CD14-positive monocyte (primary cell): ENCODE measurements around the gene ZNRF1. TPM values are rescaled to one million over a fixed set of nuclear protein-coding genes. Genes with fewer than 3 reads are reported as not detected.

Experiments
- DNase-seq, 3 donors: peaks; one replicate each; pipeline ENCODE4 v3.0.0-alpha.2; 2011 to 2022
- H2AFZ ChIP-seq: 2 replicates; pipeline ENCODE4 v1.6.0; 2012; ENCODE audit warnings: mild to moderate bottlenecking, low read depth, low read length, inconsistent platforms; ENCODE audit not compliant: insufficient read depth, poor library complexity, severe bottlenecking
- H3K27ac ChIP-seq, 2 donors: 1 replicate in 1 of 2; 2 replicates in 1 of 2; pipeline ENCODE4 v1.5.1; 2012 to 2013; ENCODE audit warnings: low read length in 2 of 2, control low read depth in 1 of 2, inconsistent platforms in 1 of 2, low read depth in 1 of 2, mild to moderate bottlenecking in 1 of 2
- H3K27me3 ChIP-seq, 2 donors: one replicate each; pipeline versions ENCODE4 v1.6.0 to v1.6.1; 2011 to 2013; ENCODE audit warnings: low read length in 2 of 2; ENCODE audit not compliant: control insufficient read depth in 2 of 2, insufficient read depth in 2 of 2
- H3K36me3 ChIP-seq, 2 donors: replicated peaks in 1 of 2; 1 replicate in 1 of 2; 2 replicates in 1 of 2; pipeline versions ENCODE4 v1.5.1 to v1.6.1; 2012 to 2013; ENCODE audit warnings: low read length in 2 of 2, control low read depth in 1 of 2, inconsistent platforms in 1 of 2, mild to moderate bottlenecking in 1 of 2; ENCODE audit not compliant: insufficient read depth in 2 of 2, control insufficient read depth in 1 of 2
- H3K4me1 ChIP-seq, 2 donors: 1 replicate in 1 of 2; 2 replicates in 1 of 2; pipeline versions ENCODE4 v1.5.1 to v1.6.1; 2012 to 2013; ENCODE audit warnings: low read length in 2 of 2, control low read depth in 1 of 2, inconsistent platforms in 1 of 2, mild to moderate bottlenecking in 1 of 2, moderate library complexity in 1 of 2; ENCODE audit not compliant: insufficient read depth in 2 of 2, control insufficient read depth in 1 of 2
- H3K4me2 ChIP-seq: replicated peaks from 2 replicates; pipeline ENCODE3; 2012; ENCODE audit warnings: low read length, moderate library complexity, mild to moderate bottlenecking; ENCODE audit not compliant: poor library complexity, severe bottlenecking; ENCODE audit errors: extremely low read depth
- H3K4me3 ChIP-seq, 3 experiments: fragments of 200-600 bp in 1 of 3; sonication (generic) in 1 of 3; replicated peaks in 1 of 3; 1 replicate in 2 of 3; 2 replicates in 1 of 3; pipeline ENCODE4 v1.5.1; 2011 to 2013; ENCODE audit warnings: low read length in 3 of 3, mild to moderate bottlenecking in 3 of 3, control low read depth in 2 of 3, low read depth in 2 of 3, inconsistent platforms in 1 of 3, moderate library complexity in 1 of 3
- H3K79me2 ChIP-seq: 2 replicates; pipeline ENCODE4 v1.6.0; 2012; ENCODE audit warnings: mild to moderate bottlenecking, control low read depth, inconsistent platforms, low read length, moderate library complexity; ENCODE audit not compliant: insufficient read depth
- H3K9ac ChIP-seq: 2 replicates; pipeline ENCODE4 v1.6.0; 2017; ENCODE audit warnings: low read length, mild to moderate bottlenecking; ENCODE audit not compliant: insufficient read depth, poor library complexity, severe bottlenecking
- H3K9me3 ChIP-seq, 2 donors: replicated peaks in 1 of 2; 1 replicate in 1 of 2; 2 replicates in 1 of 2; pipeline versions ENCODE4 v1.5.1 to v1.6.1; 2012 to 2013; ENCODE audit warnings: low read length in 2 of 2, control low read depth in 1 of 2; ENCODE audit not compliant: control insufficient read depth in 1 of 2, insufficient read depth in 1 of 2
- H4K20me1 ChIP-seq: 2 replicates; pipeline ENCODE4 v1.6.0; 2012; ENCODE audit warnings: mild to moderate bottlenecking, low read length, control low read depth, moderate library complexity; ENCODE audit not compliant: insufficient read depth
- H3K27ac Mint-ChIP-seq, 7 donors: one replicate each; pipeline ENCODE4 v1.8.0; 2020; ENCODE audit warnings: mild to moderate bottlenecking in 7 of 7, mixed read lengths in 7 of 7, moderate library complexity in 6 of 7, inconsistent platforms in 2 of 7
- H3K27me3 Mint-ChIP-seq, 3 donors: one replicate each; pipeline ENCODE4 v1.8.0; 2021 to 2022; ENCODE audit warnings: low read depth in 3 of 3, mild to moderate bottlenecking in 3 of 3, mixed read lengths in 3 of 3, moderate library complexity in 3 of 3, inconsistent platforms in 1 of 3
- H3K36me3 Mint-ChIP-seq, 2 donors: one replicate each; pipeline ENCODE4 v1.8.0; 2020; ENCODE audit warnings: mixed read lengths in 2 of 2, inconsistent platforms in 1 of 2, mild to moderate bottlenecking in 1 of 2
- H3K4me1 Mint-ChIP-seq: one replicate; pipeline ENCODE4 v1.8.0; 2020; ENCODE audit warnings: mild to moderate bottlenecking, mixed read lengths
- H3K4me3 Mint-ChIP-seq, 2 donors: one replicate each; pipeline ENCODE4 v1.8.0; 2020; ENCODE audit warnings: mild to moderate bottlenecking in 2 of 2, mixed read lengths in 2 of 2, moderate library complexity in 1 of 2
- H3K9me3 Mint-ChIP-seq, 7 donors: one replicate each; pipeline ENCODE4 v1.8.0; 2020 to 2022; ENCODE audit warnings: mixed read lengths in 7 of 7, mild to moderate bottlenecking in 6 of 7, moderate library complexity in 6 of 7, inconsistent platforms in 2 of 7
- WGBS: methylation state at CpG from one replicate; pipeline ENCODE4 v1.1.5; 2013; ENCODE audit warnings: missing lambda C conversion rate; ENCODE audit not compliant: insufficient coverage; 5-methylcytosine and 5-hydroxymethylcytosine counted together
- intact Hi-C, 2 donors: fragments of 100-400 bp; cut with micrococcal nuclease; formaldehyde crosslinking; loops; one replicate each; pipeline versions ENCODE4 v1.15.0 to v1.15.1; 2023
- polyA plus RNA-seq, 3 donors: library from polyadenylated mRNA; depleted of rRNA in 1 of 3; unstranded in 2 of 3; stranded (reverse) in 1 of 3; fragments of 300-500 nt in 2 of 3; fragments of >200 nt in 1 of 3; fragmentation: Illumina TruSeq in 2 of 3; gene quantifications; 1 replicate in 2 of 3; 2 replicates in 1 of 3; pipeline ENCODE4 v1.2.3, GENCODE V29; 2012 to 2021
- TF ChIP-seq, protein P1 (sequence below): fragments of 200-600 bp; IDR thresholded peaks from one replicate; pipeline ENCODE4 v1.8.0; 2022; ENCODE audit warnings: antibody characterized with exemption, mild to moderate bottlenecking

Gene ZNRF1
- polyA plus RNA-seq, 3 donors = 1.9 to 5.3 (median 4.3) TPM

DNA sequence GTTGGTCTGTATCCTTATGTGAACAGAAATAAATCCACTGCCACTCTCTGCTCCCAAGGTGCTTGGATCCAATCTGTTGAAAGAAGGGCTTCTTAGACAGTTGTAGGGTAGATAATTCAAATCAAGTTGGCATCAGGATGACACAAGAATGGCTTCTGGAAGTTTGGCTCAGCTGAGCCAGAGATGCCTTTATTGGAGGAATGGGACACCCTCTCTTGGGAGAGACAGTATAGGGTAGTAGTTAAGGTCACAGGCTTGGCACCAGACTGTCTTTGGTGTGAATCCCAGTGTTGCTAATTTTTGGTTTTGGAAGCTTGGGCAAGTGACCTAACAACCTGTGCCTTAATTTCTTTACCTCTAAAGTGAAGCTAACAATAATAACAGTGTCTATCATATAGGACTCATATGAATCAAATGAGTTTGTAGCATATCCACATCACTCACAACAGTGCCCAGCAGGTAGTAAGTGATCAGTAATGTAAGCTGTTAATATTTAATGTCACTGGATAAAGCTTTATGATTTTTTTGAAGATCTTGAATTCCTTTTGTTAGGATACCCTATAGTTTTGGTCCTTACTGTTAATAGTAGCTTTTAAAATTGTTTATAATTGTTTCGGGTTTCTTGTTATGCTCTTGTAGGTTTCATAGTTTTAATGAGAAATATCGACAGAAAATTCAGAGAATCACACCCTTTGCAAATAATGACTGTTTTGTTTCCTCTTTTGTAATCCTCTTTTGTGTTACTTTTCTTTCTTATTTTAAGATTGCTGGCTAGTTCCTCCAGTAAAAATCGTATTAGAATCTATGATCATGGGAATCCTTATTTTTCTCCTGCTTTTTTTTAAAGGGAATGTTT lies 19.1 kb downstream of the ZNRF1 start:
- no peak overlapping the region for H3K9ac ChIP-seq
- TF ChIP-seq, protein P1, sequence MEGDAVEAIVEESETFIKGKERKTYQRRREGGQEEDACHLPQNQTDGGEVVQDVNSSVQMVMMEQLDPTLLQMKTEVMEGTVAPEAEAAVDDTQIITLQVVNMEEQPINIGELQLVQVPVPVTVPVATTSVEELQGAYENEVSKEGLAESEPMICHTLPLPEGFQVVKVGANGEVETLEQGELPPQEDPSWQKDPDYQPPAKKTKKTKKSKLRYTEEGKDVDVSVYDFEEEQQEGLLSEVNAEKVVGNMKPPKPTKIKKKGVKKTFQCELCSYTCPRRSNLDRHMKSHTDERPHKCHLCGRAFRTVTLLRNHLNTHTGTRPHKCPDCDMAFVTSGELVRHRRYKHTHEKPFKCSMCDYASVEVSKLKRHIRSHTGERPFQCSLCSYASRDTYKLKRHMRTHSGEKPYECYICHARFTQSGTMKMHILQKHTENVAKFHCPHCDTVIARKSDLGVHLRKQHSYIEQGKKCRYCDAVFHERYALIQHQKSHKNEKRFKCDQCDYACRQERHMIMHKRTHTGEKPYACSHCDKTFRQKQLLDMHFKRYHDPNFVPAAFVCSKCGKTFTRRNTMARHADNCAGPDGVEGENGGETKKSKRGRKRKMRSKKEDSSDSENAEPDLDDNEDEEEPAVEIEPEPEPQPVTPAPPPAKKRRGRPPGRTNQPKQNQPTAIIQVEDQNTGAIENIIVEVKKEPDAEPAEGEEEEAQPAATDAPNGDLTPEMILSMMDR = no peak

DNA sequence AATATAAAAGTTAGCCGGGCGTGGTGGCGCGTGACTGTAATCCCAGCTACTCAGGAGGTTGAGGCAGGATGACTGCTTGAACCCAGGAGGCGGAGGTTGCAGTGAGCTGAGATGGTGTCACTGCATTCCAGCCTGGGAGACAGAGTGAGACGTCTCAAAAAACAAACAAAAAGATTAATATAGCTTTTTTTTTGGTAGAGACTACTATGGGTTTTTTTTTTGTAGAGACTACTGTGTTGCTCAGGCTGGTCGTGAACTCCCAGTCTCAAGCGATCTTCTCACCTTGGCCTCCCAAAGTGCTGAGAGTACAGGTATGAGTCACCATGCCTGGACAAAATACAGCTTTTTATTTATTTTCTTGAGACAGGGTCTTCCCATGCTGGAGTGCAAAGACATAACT lies 20.2 kb downstream of the ZNRF1 start:
- H3K27me3 Mint-ChIP-seq = no peaks in the 10 kb centered on the region
- H3K4me1 Mint-ChIP-seq = peaks cover 22% of the 10 kb centered on the region
- no peak overlapping the region for H3K4me3 Mint-ChIP-seq
- Histone ChIP-seq H3K4me1 (peaks cover 5 to 19% of the 10 kb centered on the region in 2 donors), H3K27ac (no peak overlapping the region), H3K36me3 (peaks cover 0 to 15% of the 10 kb centered on the region in 2 donors), H3K27me3 (no peaks in the 10 kb centered on the region), H3K79me2 (peaks cover 79% of the 10 kb centered on the region), H4K20me1 (no peaks in the 10 kb centered on the region), H3K4me3 (no peak overlapping the region), H3K4me2 (no peak overlapping the region), H3K9me3 (peaks cover 13 to 14% of the 10 kb centered on the region in 2 donors), H2AFZ (no peak overlapping the region), H3K9ac (no peak overlapping the region)
- peaks cover 12 to 21% of the 10 kb centered on the region in 2 donors for H3K36me3 Mint-ChIP-seq
- peak overlapping the region in 2 of 7 donors; percentile 10 to 75 for H3K27ac Mint-ChIP-seq
- DNase-seq = no peak
- WGBS = 87% methylated on average over 5 of the region's 8 CpGs
- peaks cover 14 to 24% (median 21%) of the 10 kb centered on the region in 7 donors for H3K9me3 Mint-ChIP-seq
- TF ChIP-seq, protein P1 = no peak
- intact Hi-C loops = no loop called here

More for the DNA sequence above, 19.1 kb downstream of the ZNRF1 start:
- Histone ChIP-seq H3K27me3 (no peaks in the 10 kb centered on the region), H2AFZ (no peak overlapping the region), H3K79me2 (peaks cover 82% of the 10 kb centered on the region), H3K27ac (no peak overlapping the region), H3K4me3 (no peak overlapping the region), H3K4me1 (peaks cover 0 to 17% of the 10 kb centered on the region in 2 donors), H3K9me3 (peaks cover 13 to 14% of the 10 kb centered on the region in 2 donors), H3K4me2 (no peak overlapping the region), H3K36me3 (peaks cover 0 to 15% of the 10 kb centered on the region in 2 donors), H4K20me1 (no peaks in the 10 kb centered on the region)
- no peaks in the 10 kb centered on the region for H3K27me3 Mint-ChIP-seq
- WGBS = no CpG with 5 or more reads among the region's 3 CpGs
- peak overlapping the region in 1 of 2 donors; percentile 2 for H3K4me3 Mint-ChIP-seq
- peaks cover 12 to 21% of the 10 kb centered on the region in 2 donors for H3K36me3 Mint-ChIP-seq
- H3K27ac Mint-ChIP-seq = peak overlapping the region in 2 of 7 donors; percentile 3 to 37
- intact Hi-C loops = no loop called here
- H3K4me1 Mint-ChIP-seq = peaks cover 17% of the 10 kb centered on the region
- peaks cover 14 to 24% (median 21%) of the 10 kb centered on the region in 7 donors for H3K9me3 Mint-ChIP-seq
- no peak for DNase-seq
